ENCODE data around the gene RUNX2.

Gene RUNX2

GRCh38 chr6:45470131-45470738 is 142.1 kb downstream of the RUNX2 start:
- TF ChIP-seq, protein P1, sequence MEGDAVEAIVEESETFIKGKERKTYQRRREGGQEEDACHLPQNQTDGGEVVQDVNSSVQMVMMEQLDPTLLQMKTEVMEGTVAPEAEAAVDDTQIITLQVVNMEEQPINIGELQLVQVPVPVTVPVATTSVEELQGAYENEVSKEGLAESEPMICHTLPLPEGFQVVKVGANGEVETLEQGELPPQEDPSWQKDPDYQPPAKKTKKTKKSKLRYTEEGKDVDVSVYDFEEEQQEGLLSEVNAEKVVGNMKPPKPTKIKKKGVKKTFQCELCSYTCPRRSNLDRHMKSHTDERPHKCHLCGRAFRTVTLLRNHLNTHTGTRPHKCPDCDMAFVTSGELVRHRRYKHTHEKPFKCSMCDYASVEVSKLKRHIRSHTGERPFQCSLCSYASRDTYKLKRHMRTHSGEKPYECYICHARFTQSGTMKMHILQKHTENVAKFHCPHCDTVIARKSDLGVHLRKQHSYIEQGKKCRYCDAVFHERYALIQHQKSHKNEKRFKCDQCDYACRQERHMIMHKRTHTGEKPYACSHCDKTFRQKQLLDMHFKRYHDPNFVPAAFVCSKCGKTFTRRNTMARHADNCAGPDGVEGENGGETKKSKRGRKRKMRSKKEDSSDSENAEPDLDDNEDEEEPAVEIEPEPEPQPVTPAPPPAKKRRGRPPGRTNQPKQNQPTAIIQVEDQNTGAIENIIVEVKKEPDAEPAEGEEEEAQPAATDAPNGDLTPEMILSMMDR (IDR thresholded peaks at IDR 0.05; ENCODE audit: low read depth, low read length), result no peak
- no peak for DNase-seq (ENCODE audit: extremely low read depth, low read depth)

GRCh38 chr6:45472382-45472781 is 144.3 kb downstream of the RUNX2 start:
- DNase-seq (ENCODE audit: extremely low read depth, low read depth), result no peak
- TF ChIP-seq, protein P1 (IDR thresholded peaks at IDR 0.05; ENCODE audit: low read depth, low read length), result no peak

DNA sequence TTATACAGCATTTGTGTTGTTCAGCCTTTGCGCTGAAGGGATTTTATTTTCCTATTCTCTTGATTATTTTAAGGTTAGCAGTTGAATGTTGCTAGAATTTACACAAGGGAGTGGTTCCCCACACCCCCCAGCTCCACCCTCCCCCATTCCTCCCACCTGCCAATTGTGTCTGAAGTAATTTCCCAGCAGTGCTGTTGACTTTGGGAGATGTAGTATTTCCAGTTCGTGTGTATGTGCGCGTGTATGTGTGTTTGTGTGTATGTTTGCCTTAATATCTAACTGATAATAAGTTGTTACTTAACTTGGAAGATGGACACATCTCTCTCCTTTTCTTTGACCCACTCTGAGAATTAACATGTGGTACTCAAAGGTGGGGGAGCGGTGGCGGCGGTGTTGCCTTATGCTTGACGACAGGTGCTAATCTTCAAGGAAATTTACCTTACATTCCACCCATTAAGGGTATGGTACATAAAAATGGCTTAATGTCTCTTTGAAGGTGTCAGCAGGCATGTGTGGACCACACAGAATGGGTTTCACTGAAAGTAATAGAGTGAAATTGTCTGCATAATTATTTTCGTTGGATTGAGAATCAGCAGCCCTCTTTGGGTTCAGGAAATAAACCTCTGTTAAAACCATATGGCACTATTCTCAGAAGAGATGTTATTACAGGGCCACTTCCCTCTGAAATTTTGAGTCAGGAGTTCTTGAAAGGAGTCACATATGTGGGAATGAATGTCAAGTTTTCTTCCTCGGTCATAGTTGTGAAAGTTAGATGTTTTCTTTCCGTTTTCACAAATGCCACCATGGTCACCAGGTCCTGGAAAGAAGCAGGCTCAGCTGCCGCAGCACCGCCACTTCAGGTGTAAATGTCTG is 145.2 kb downstream of the RUNX2 start:
- TF ChIP-seq, protein P1 (IDR thresholded peaks at IDR 0.05; ENCODE audit: low read depth, low read length), result no peak
- no peak for DNase-seq (ENCODE audit: extremely low read depth, low read depth)

GRCh38 chr6:45474376-45474775 is 146.2 kb downstream of the RUNX2 start:
- no peak for DNase-seq (ENCODE audit: extremely low read depth, low read depth)
- TF ChIP-seq, protein P1 (IDR thresholded peaks at IDR 0.05; ENCODE audit: low read depth, low read length), result no peak

GRCh38 chr6:45476341-45476740 is 148.2 kb downstream of the RUNX2 start:
- no peak for DNase-seq (ENCODE audit: extremely low read depth, low read depth)
- TF ChIP-seq, protein P1 (IDR thresholded peaks at IDR 0.05; ENCODE audit: low read depth, low read length), result no peak

GRCh38 chr6:45477278-45477677 is 149.1 kb downstream of the RUNX2 start:
- DNase-seq (ENCODE audit: extremely low read depth, low read depth), result no peak
- TF ChIP-seq, protein P1 (IDR thresholded peaks at IDR 0.05; ENCODE audit: low read depth, low read length), result no peak

DNA sequence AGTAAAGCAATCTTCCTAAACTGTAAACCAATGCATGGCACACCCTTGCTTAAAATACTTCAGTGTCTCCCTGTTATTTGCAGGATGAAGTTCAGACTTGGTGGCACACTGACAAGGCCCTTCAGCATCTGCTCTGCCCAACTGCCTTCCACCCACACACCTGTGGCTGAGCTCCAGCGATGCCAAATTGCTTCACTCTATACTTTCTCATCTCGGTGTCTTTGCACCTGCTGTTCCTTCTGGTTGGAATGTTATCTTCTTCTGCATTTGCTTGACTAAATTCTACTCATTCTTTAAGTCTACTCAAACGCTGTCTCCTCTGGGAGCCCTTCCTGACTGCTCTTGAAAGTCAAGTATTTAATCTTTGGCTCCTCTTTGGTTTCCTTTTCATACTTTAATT is 149.7 kb downstream of the RUNX2 start:
- TF ChIP-seq, protein P1 (IDR thresholded peaks at IDR 0.05; ENCODE audit: low read depth, low read length), result no peak
- DNase-seq (ENCODE audit: extremely low read depth, low read depth), result no peak
